GM12874 (cell line): Measurements from ENCODE around the gene MOB2.

Experiments
- CTCF ChIP-seq: IDR thresholded peaks from 2 replicates; pipeline ENCODE4 v1.5.1; 2011; ENCODE audit warnings: low read depth, mild to moderate bottlenecking, control low read depth, low read length, moderate library complexity; ENCODE audit not compliant: insufficient read depth

MOB2 gene

GRCh38 chr11:1442807-1443366 is 43.7 kb downstream of the MOB2 start:
- TF ChIP-seq CTCF: no peak

GRCh38 chr11:1442163-1442562 is 44.4 kb downstream of the MOB2 start:
- TF ChIP-seq CTCF: no peak

- TF ChIP-seq CTCF: no peak
These were observed 46.1 kb downstream of the MOB2 start for GRCh38 chr11:1440496-1440895.

- no peak for TF ChIP-seq CTCF
These were observed 46.5 kb downstream of the MOB2 start for GRCh38 chr11:1440066-1440465.

- no peak for TF ChIP-seq CTCF
These were observed 47.2 kb downstream of the MOB2 start for GRCh38 chr11:1439341-1439740.

GRCh38 chr11:1438967-1439330 is 47.6 kb downstream of the MOB2 start:
- no peak for TF ChIP-seq CTCF

- no peak for TF ChIP-seq CTCF
These were observed 48.2 kb downstream of the MOB2 start for GRCh38 chr11:1438261-1438966.
